Measurements from ENCODE around the gene TRAPPC13. TPM values are rescaled to one million over a fixed set of nuclear protein-coding genes. Genes with fewer than 3 reads are reported as not detected.

Gene TRAPPC13
- total RNA-seq, 6 experiments from 2014 or later, result 6.7 to 14.3 (median 9.0) TPM

- intact Hi-C loops (cut with DNase I), result no loop called here
- Histone ChIP-seq H3K27me3 (no peaks in the 10 kb centered on the region), H3K4me1 (no peaks in the 10 kb centered on the region), H3K27ac (no peak overlapping the region), H3K9me3 (no peaks in the 10 kb centered on the region), H3K4me3 (no peak overlapping the region), H3K36me3 (no peaks in the 10 kb centered on the region)
- no peak for TF ChIP-seq CTCF (IDR thresholded peaks at IDR 0.05)
- TF ChIP-seq POLR2A (IDR thresholded peaks at IDR 0.05), result no peak
- WGBS (ENCODE audit: insufficient coverage, low coverage, low lambda C conversion rate, missing lambda C conversion rate), result 72% methylated on average over 3 of the region's 3 CpGs
- DNase-seq (no peak), ATAC-seq (no peak)
These were observed 77.2 kb downstream of the TRAPPC13 start for GRCh38 chr5:65702036-65702435.

GRCh38 chr5:65704621-65705239 is 79.9 kb downstream of the TRAPPC13 start:
- Histone ChIP-seq H3K4me1 (no peaks in the 10 kb centered on the region), H3K36me3 (no peaks in the 10 kb centered on the region), H3K27me3 (no peaks in the 10 kb centered on the region), H3K27ac (no peak overlapping the region), H3K4me3 (no peak overlapping the region), H3K9me3 (no peaks in the 10 kb centered on the region)
- WGBS (ENCODE audit: insufficient coverage, low coverage, low lambda C conversion rate, missing lambda C conversion rate), result 96% methylated on average over 2 of the region's 2 CpGs
- DNase-seq (no peak), ATAC-seq (no peak)
- no peak for TF ChIP-seq POLR2A (IDR thresholded peaks at IDR 0.05)
- no peak for TF ChIP-seq CTCF (IDR thresholded peaks at IDR 0.05)
- intact Hi-C loops (cut with DNase I), result no loop called here

- no peak for ATAC-seq
- Histone ChIP-seq H3K4me3 (no peak overlapping the region), H3K9me3 (no peaks in the 10 kb centered on the region), H3K27ac (no peak overlapping the region), H3K36me3 (no peaks in the 10 kb centered on the region), H3K4me1 (no peaks in the 10 kb centered on the region), H3K27me3 (no peaks in the 10 kb centered on the region)
- WGBS (ENCODE audit: insufficient coverage, low coverage, low lambda C conversion rate, missing lambda C conversion rate), result 93% methylated on average over 4 of the region's 4 CpGs
- intact Hi-C loops (cut with DNase I), result no loop called here
- DNase-seq, result no peak
- TF ChIP-seq POLR2A (IDR thresholded peaks at IDR 0.05) (no peak), CTCF (IDR thresholded peaks at IDR 0.05) (no peak)
These were observed 82.8 kb downstream of the TRAPPC13 start for GRCh38 chr5:65707663-65708062.

GRCh38 chr5:65708145-65708544 is 83.3 kb downstream of the TRAPPC13 start:
- no peaks in the 10 kb centered on the region for H3K36me3 ChIP-seq
- H3K4me1 ChIP-seq, result no peaks in the 10 kb centered on the region
- intact Hi-C loops (cut with DNase I), result no loop called here
- no peaks in the 10 kb centered on the region for H3K9me3 ChIP-seq
- 82% methylated on average over 4 of the region's 4 CpGs for WGBS (ENCODE audit: insufficient coverage, low coverage, low lambda C conversion rate, missing lambda C conversion rate)
- TF ChIP-seq POLR2A (IDR thresholded peaks at IDR 0.05), result no peak
- TF ChIP-seq CTCF (IDR thresholded peaks at IDR 0.05), result no peak
- H3K27ac ChIP-seq, result no peak overlapping the region
- H3K4me3 ChIP-seq, result no peak overlapping the region
- DNase-seq (no peak), ATAC-seq (no peak)
- no peaks in the 10 kb centered on the region for H3K27me3 ChIP-seq

Small RNA genes within 50 kb of the gene (small RNA-seq; reads per million reads assigned to genes)
- gene RNU6-540P, result 0 reads per million in 2 experiments

Other genes starting within 250 kb of the TRAPPC13 start
- gene ADAMTS6, start 143.1 kb upstream of the TRAPPC13 start, total RNA-seq, result under 1 TPM; 0.17 to 0.56 (median 0.40) TPM
- 1 to 10 TPM in 3 of 6 experiments, under 1 TPM in 3; 0.33 to 4.3 (median 1.5) TPM for gene CENPK, start 61.9 kb upstream of the TRAPPC13 start, total RNA-seq
- gene PPWD1, start 61.7 kb upstream of the TRAPPC13 start, total RNA-seq, result 10 to 100 TPM; 11.4 to 24.0 (median 12.3) TPM
- gene TRIM23, start 694 bp upstream of the TRAPPC13 start, total RNA-seq, result 10 to 100 TPM in 1 of 6 experiments, 1 to 10 TPM in 5; 3.7 to 10.1 (median 7.6) TPM
- 1 to 10 TPM in 3 of 6 experiments, under 1 TPM in 3; 0.76 to 1.8 (median 1.2) TPM for gene SHLD3, start within 50 bp of the TRAPPC13 start, total RNA-seq
- 1 to 10 TPM; 1.9 to 5.0 (median 3.9) TPM for gene SGTB, start 97.1 kb downstream of the TRAPPC13 start, total RNA-seq
- gene NLN, start 97.2 kb downstream of the TRAPPC13 start, total RNA-seq, result 10 to 100 TPM; 28.3 to 68.2 (median 36.7) TPM

Measured in right lobe of liver (tissue), 6 donors.